Measurements from ENCODE around the gene ATOSA.

Gene ATOSA

DNA sequence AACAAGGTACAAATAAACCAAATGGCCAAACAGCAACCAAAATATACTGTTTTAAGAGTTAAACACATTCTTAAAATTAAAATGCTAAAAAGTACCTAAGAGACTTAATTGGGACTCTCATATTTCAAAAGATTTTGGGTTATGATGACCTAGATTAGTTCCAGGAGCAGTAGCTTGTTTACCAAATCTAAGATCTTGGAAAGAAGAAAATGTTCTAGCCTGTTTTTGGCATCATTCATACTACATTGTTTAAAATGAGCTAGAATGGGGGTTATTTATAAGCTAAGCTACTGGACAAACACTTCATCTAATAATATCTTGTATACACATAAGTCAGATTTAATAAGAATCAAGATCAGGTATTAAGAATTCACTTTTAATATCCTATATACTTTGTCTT, 22.8 kb downstream of the ATOSA start:
- DNase-seq (ENCODE audit: low read depth in 1 of 2, low spot score in 1 of 2) = no peak
- TF ChIP-seq GABPA (IDR thresholded peaks at IDR 0.05; ENCODE audit: low read depth) (no peak), REST (IDR thresholded peaks at IDR 0.05; ENCODE audit: insufficient replicate concordance, low read depth) (no peak), POLR2AphosphoS5 (IDR thresholded peaks at IDR 0.05; ENCODE audit: low read depth) (no peak), CTCF (IDR thresholded peaks at IDR 0.05; ENCODE audit: insufficient read depth, low read length) (no peak), SPI1 (IDR thresholded peaks at IDR 0.05; ENCODE audit: borderline replicate concordance, low read depth) (no peak)
- no peaks in the 10 kb centered on the region for H3K27me3 ChIP-seq (ENCODE audit: insufficient read depth, poor library complexity, severe bottlenecking)
- no peak overlapping the region for H3K4me3 ChIP-seq (replicated peaks; ENCODE audit: insufficient read depth, low read length)
- H3K27ac ChIP-seq (replicated peaks) = no peak overlapping the region

- no peaks in the 10 kb centered on the region for H3K27me3 ChIP-seq (ENCODE audit: insufficient read depth, poor library complexity, severe bottlenecking)
- no peak for DNase-seq (ENCODE audit: low read depth in 1 of 2, low spot score in 1 of 2)
- no peak overlapping the region for H3K4me3 ChIP-seq (replicated peaks; ENCODE audit: insufficient read depth, low read length)
- H3K27ac ChIP-seq (replicated peaks) = no peak overlapping the region
- TF ChIP-seq SPI1 (IDR thresholded peaks at IDR 0.05; ENCODE audit: borderline replicate concordance, low read depth) (no peak), CTCF (IDR thresholded peaks at IDR 0.05; ENCODE audit: insufficient read depth, low read length) (no peak), REST (IDR thresholded peaks at IDR 0.05; ENCODE audit: insufficient replicate concordance, low read depth) (no peak), POLR2AphosphoS5 (IDR thresholded peaks at IDR 0.05; ENCODE audit: low read depth) (no peak), GABPA (IDR thresholded peaks at IDR 0.05; ENCODE audit: low read depth) (no peak)
These were observed 25.7 kb downstream of the ATOSA start for GRCh38 chr15:52653431-52653964.

- DNase-seq (ENCODE audit: low read depth in 1 of 2, low spot score in 1 of 2) = no peak
- TF ChIP-seq REST (IDR thresholded peaks at IDR 0.05; ENCODE audit: insufficient replicate concordance, low read depth) = no peak
- TF ChIP-seq POLR2AphosphoS5 (IDR thresholded peaks at IDR 0.05; ENCODE audit: low read depth) = no peak
- no peak for TF ChIP-seq CTCF (IDR thresholded peaks at IDR 0.05; ENCODE audit: insufficient read depth, low read length)
- no peak for TF ChIP-seq SPI1 (IDR thresholded peaks at IDR 0.05; ENCODE audit: borderline replicate concordance, low read depth)
- TF ChIP-seq GABPA (IDR thresholded peaks at IDR 0.05; ENCODE audit: low read depth) = no peak
- no peak overlapping the region for H3K27ac ChIP-seq (replicated peaks)
- H3K27me3 ChIP-seq (ENCODE audit: insufficient read depth, poor library complexity, severe bottlenecking) = no peaks in the 10 kb centered on the region
- H3K4me3 ChIP-seq (replicated peaks; ENCODE audit: insufficient read depth, low read length) = no peak overlapping the region
These were observed 26.2 kb downstream of the ATOSA start for GRCh38 chr15:52652984-52653383.
